H1 (cell line): ENCODE data around the gene ST6GALNAC4. TPM values are rescaled to one million over a fixed set of nuclear protein-coding genes. Genes with fewer than 3 reads are reported as not detected.

ENCODE experiments used
- CBX5 ChIP-seq: fragments of 300-800, 300-1000 bp; sonication (generic); IDR thresholded peaks from 2 replicates; pipeline ENCODE4 v1.7.1; 2016; ENCODE audit warnings: antibody characterized with exemption, low read length, low read depth
- CEBPB ChIP-seq: IDR thresholded peaks from 2 replicates; pipeline ENCODE4 v1.6.1; 2012; ENCODE audit warnings: low read depth, low read length
- GTF2F1 ChIP-seq: IDR thresholded peaks from 2 replicates; pipeline ENCODE4 v1.6.1; 2012; ENCODE audit warnings: low read depth, low read length, improper control_type of control experiment, borderline replicate concordance
- MAFK ChIP-seq: IDR thresholded peaks from 2 replicates; pipeline ENCODE4 v1.6.1; 2012; ENCODE audit warnings: low read depth, mild to moderate bottlenecking, improper control_type of control experiment, low read length
- PHF8 ChIP-seq: fragments of 200-600 bp; sonication (generic); conservative IDR thresholded peaks from 2 replicates; pipeline ENCODE4 v1.7.1; 2012; ENCODE audit warnings: low read depth, mild to moderate bottlenecking, inconsistent platforms, low read length, moderate library complexity
- RAD21 ChIP-seq, 2 experiments: IDR thresholded peaks in 1 of 2; conservative IDR thresholded peaks in 1 of 2; 2 replicates each; pipeline ENCODE4 v1.6.1; 2011; ENCODE audit warnings: low read depth in 2 of 2, low read length in 2 of 2, improper control_type of control experiment in 1 of 2, inconsistent platforms in 1 of 2, mild to moderate bottlenecking in 1 of 2, moderate library complexity in 1 of 2
- SIX5 ChIP-seq: IDR thresholded peaks from 2 replicates; pipeline ENCODE4 v1.6.1; 2011; ENCODE audit warnings: mild to moderate bottlenecking, low read depth, low read length
- SRF ChIP-seq: IDR thresholded peaks from 2 replicates; pipeline ENCODE4 v1.6.1; 2011; ENCODE audit warnings: mild to moderate bottlenecking, low read depth, low read length, moderate library complexity
- YY1 ChIP-seq: IDR thresholded peaks from 2 replicates; pipeline ENCODE4 v1.6.1; 2011; ENCODE audit warnings: low read depth, mild to moderate bottlenecking, low read length
- ZNF274 ChIP-seq: IDR thresholded peaks from 2 replicates; pipeline ENCODE4 v1.7.0; 2012; ENCODE audit warnings: low read length, borderline replicate concordance; ENCODE audit errors: extremely low read depth
- polyA plus RNA-seq, 7 experiments: library from polyadenylated mRNA; depleted of rRNA in 3 of 7; stranded (reverse) in 5 of 7; unstranded in 2 of 7; fragments of >200 nt in 5 of 7; fragments of 200-250 nt in 2 of 7; gene quantifications; 1 replicate in 5 of 7; 2 replicates in 1 of 7; 4 replicates in 1 of 7; pipeline versions ENCODE4 v1.2.1 to v1.2.3, GENCODE V29; 2011 to 2013; ENCODE audit warnings: missing spikeins in 2 of 7, mixed read lengths in 2 of 7
- total RNA-seq: library from RNA; stranded (reverse); fragmentation: NEBNext Ultra II Directional; extraction: Animal tissue kit (Norgen Biotek cat#: 25700); gene quantifications from 2 replicates; pipeline ENCODE4 v1.2.1, GENCODE V29; 2021

Gene ST6GALNAC4
- total and polyA plus RNA-seq, 2 of the 8 experiments (the other 6 are each of a cell fraction or from before 2014, with no cell fraction given) = 21.8 to 34.1 TPM

- 0 out of 4 replicates have a peak, but pooled peaks of 1 of the 2 experiments have one; percentile 2 for TF ChIP-seq RAD21 (IDR thresholded peaks at IDR 0.05 in 1 of 2, conservative IDR thresholded peaks at IDR 0.05 in 1 of 2; ENCODE audit: low read depth in 2 of 2, low read length in 2 of 2)
- no peak for TF ChIP-seq GTF2F1
- peak; percentile 58; the same call in 1 of the 2 replicates for TF ChIP-seq YY1
- peak; percentile 18; the same call in 1 of the 2 replicates for TF ChIP-seq PHF8
- TF ChIP-seq CEBPB = no peak
- no peak for TF ChIP-seq MAFK
- no peak for TF ChIP-seq SIX5
- no peak; the same call in 1 of the 2 replicates for TF ChIP-seq SRF
- no peak for TF ChIP-seq CBX5
- TF ChIP-seq ZNF274 = no peak
Measured at GRCh38 chr9:127930231-127931091, 13.6 kb upstream of the ST6GALNAC4 start, which contains the start of gene PIP5KL1 (continued).
